GM12864 (cell line): ENCODE data around the gene ANAPC1.
"Not testable (repeated sequence)": the region's sequence is repeated elsewhere in the genome, so short reads cannot be mapped to it uniquely, and the experiment has no call there.

Experiments used
- DNase-seq: peaks from one replicate; pipeline ENCODE4 v3.0.0-alpha.2; 2011; ENCODE audit warnings: low read depth
- H3K4me3 ChIP-seq: 2 replicates; pipeline ENCODE4 v1.5.1; 2011; ENCODE audit warnings: mild to moderate bottlenecking, low read depth, low read length, control low read depth
- TF ChIP-seq, protein P1 (sequence below): IDR thresholded peaks from 2 replicates; pipeline ENCODE4 v1.5.1; 2011; ENCODE audit warnings: low read depth, mild to moderate bottlenecking, moderate library complexity, low read length, control low read depth, inconsistent platforms; ENCODE audit errors: missing control alignments

The ANAPC1 gene

DNA sequence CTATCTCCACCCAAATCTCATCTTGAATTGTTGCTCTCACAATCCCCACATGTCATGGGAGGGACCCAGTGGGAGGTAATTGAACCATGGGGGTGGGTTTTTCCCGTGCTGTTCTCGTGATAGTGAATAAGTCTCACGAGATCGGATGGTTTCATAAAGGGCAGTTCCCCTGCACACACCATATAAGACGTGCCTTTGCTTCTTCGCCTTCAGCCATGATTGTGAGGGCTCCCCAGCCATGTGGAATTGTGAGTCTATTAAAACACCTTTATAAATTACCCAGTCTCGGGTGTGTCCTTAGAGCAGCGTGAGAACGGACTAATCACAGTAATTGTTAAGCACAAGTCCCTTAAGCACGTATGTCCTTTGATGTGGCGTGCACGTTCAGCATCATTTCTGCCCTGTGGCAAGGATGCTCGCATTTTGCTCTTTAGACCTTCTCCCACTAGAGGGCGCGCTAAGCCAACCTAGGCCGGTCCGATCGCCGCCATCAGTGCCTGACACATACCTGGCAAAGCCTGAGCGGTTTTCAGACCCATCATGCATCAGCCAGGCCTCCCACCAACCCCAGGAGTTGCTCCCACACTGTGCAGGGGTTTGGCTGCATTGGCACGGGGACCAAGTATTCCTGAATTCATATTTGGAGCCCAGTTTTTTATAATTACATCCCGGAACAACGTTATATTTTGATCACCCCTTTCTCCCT is 136.4 kb downstream of the ANAPC1 start:
- TF ChIP-seq, protein P1, sequence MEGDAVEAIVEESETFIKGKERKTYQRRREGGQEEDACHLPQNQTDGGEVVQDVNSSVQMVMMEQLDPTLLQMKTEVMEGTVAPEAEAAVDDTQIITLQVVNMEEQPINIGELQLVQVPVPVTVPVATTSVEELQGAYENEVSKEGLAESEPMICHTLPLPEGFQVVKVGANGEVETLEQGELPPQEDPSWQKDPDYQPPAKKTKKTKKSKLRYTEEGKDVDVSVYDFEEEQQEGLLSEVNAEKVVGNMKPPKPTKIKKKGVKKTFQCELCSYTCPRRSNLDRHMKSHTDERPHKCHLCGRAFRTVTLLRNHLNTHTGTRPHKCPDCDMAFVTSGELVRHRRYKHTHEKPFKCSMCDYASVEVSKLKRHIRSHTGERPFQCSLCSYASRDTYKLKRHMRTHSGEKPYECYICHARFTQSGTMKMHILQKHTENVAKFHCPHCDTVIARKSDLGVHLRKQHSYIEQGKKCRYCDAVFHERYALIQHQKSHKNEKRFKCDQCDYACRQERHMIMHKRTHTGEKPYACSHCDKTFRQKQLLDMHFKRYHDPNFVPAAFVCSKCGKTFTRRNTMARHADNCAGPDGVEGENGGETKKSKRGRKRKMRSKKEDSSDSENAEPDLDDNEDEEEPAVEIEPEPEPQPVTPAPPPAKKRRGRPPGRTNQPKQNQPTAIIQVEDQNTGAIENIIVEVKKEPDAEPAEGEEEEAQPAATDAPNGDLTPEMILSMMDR, result peak; percentile 39
- not testable (repeated sequence) for H3K4me3 ChIP-seq, DNase-seq

DNA sequence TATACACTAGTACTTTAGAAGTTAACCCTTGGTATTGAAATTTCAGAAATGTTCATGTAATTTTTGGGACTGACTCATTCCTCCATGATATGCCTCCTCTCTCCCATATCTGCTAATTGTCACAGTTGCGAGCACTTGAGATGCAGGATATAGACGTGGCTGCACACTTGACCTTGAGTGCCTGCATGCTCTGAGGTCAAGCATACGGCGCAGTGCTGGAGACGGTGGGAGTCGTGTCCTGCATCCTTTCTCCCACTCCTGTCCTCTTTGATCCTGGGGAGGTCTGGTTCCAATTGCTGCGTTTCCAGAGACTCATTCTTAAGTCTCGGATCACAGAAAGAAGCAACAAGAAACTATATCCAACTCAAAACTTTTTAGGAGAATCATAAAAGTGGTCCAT is 139.2 kb downstream of the ANAPC1 start:
- not testable (repeated sequence) for DNase-seq, H3K4me3 ChIP-seq

DNA sequence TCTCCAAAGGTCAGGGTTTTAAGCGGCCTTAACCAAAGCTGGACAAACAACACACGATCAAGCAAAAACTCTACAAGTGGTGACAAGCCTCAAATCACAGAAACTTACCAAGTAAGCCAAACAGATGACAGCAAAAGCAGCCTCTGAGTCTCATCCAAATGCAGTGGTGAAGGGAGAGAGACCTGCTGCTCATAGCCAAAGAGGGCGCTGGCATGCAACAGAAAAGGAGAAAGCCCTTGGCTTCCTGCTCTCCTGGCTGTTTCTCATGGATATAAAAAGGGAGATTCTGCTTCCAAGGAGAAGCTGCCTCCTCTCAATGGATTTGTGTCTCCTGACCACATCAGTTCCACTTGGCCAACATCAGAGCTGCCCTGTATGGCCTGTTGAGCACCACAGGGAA is 142.5 kb downstream of the ANAPC1 start:
- DNase-seq, H3K4me3 ChIP-seq: not testable (repeated sequence)

DNA sequence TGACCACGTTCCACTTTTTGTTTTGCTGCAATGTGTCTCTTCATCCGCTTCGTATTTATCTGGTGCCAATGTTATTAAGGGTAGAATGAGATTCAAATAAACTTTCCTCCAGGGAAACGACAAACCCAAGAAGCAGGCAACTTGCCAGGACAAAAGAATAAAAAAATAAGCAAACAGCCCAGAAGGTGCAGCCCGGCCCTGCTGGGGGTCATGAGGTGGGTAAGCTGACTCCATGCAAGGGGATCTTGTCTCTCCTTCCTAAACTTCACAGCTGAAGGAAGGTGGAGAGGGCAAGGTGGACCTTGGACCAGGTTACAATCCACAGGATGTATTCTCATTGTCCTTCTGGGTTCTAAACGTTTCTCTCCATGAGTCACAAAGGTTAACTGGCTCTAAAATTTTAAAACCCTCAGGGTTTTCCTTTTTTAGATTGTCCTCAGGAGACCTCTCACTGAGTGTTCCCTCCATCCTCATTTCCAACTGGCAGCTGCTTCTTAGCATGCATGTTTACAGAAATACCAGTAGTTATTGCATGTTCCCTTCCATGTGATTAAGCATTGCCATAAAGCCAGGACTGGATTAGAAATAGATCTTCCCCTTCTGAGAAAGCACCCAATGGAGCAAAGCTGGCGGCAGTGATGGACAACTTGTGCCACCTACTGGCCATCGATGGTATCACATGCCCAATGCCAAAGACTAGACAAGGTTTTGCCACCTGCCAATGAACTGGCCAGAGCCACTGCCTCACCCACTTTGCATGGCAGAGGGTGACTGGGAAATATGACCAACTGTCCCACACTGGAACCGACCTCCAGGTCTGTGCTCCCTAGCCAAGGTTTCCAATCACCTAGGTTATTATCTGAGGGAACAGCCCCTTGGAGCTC is 147.9 kb downstream of the ANAPC1 start:
- TF ChIP-seq, protein P1, result peak; percentile 33
- not testable (repeated sequence) for DNase-seq, H3K4me3 ChIP-seq

DNA sequence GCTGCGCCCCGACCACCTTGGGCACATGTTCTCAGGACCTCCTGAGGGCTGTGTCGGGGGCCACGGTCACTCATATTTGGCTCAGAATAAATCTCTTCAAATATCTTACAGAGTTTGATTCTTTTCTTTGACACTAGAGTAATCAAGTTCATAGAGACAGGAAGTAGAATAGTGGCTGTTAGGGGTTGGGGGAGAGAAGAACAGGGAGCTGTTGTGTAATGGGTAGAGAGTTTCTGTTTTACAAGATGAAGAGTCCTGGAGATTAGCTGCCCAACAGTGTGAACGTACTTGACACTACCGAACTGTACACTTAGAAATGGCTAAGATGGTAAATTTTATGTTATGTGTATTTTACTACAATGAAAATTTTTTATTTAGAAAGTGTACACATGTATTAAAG is 148.6 kb downstream of the ANAPC1 start:
- H3K4me3 ChIP-seq, DNase-seq: not testable (repeated sequence)

DNA sequence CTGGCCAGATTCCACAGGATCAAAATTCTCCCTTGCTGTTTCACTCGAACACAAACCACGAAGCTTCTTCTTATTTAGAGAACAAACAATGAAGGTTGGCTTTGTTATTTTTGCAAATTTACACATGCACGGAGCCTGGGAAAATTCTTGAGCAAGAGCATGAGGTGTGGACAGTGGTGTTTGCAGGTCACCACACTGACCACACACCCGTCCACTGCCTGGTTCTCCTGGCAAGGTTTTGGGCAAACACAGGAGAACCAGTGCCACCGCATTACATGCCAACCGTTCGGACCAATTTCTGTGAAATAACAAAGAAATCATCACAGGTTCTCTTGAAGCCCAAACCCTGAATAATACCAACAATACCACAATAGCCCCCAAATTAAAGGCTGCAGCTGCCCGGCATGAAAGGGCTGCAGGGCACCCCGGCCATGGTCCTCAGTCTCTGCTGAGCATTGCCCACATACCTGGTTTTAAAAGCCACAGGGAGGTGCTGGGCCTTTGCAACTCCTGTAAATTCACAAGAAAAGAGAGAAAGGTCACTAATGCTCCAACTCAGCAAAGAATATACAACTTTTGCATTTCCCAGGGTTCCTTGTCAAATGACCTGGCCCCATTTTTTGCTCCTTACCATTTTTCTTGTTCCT is 154.1 kb downstream of the ANAPC1 start:
- not testable (repeated sequence) for DNase-seq, H3K4me3 ChIP-seq

DNA sequence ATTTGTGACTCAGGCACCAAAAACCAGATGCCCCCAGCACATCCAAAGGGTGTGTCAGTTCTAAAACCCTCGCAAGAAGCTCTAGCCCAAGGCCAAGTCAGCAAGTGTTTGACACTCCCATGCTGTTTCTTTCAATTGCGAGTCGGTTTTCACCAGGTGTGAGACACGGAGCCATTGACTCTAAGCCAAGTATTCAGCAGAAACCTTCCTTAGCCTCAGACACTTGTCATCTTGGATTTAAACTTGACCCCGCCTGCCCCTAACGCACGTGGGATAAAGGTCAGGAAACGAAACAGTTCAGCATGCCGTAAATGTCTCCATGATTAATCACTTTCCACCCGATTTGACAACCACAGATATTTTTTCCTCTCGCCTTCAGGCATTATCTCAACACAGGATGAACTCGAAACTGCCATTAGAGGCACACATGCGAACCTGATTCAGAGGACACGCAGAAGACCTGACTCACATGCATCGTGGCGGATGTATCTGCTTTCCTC is 156.3 kb downstream of the ANAPC1 start:
- H3K4me3 ChIP-seq, DNase-seq: not testable (repeated sequence)

DNA sequence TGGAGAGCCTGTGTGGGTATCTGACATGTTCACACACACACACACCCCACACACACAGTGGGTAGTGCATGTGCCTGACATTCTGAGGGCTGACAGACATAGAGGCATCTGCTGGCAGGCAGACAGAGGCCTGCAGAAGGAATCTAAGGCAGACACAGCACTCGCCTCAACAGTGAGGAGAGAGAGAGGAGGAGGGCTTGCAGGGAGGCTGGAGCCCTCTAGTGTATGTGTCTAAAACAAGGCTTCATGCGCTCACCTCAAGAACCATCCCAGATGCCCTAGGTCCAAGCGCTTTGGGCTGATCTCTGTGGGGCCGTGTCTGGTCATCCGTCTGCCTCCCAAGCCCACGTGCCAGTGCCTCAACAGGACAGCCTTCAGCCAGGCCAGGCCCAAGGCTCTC is 158.3 kb downstream of the ANAPC1 start:
- not testable (repeated sequence) for DNase-seq, H3K4me3 ChIP-seq
- TF ChIP-seq, protein P1, result peak; percentile 27

DNA sequence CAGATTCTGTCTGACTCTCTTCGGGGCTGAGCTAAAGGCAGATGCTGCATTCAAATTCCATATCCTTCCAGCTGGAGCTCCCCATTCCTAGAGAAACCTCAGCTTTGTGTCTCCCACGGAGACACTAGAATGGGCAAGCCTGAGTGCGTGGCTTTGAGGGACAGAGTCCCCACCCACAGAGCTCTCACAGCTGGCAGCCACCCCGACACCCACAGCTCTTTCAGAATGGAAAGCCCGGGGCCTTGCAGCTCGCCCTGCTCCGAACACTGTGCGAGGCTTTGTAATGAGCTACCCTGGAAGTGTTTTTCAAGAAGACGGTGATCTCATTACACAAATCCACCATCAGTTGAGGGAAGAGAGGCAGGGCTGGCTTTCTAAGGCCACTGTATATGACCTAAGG is 164.4 kb downstream of the ANAPC1 start:
- not testable (repeated sequence) for DNase-seq, H3K4me3 ChIP-seq
